Stimulated activated CD4-positive, alpha-beta T cell treated with anti-CD3 and anti-CD28 coated beads, Interleukin-1b, Interleukin-23, amount 100 ng/mL, for 24 hours (primary cell): ENCODE results near the gene ZBTB7C.

Experiments used
- DNase-seq, 4 experiments: peaks; one replicate each; pipeline ENCODE4 v3.0.0-alpha.2; 2020; ENCODE audit warnings: low read depth in 4 of 4, low spot score in 1 of 4

The ZBTB7C gene

DNA sequence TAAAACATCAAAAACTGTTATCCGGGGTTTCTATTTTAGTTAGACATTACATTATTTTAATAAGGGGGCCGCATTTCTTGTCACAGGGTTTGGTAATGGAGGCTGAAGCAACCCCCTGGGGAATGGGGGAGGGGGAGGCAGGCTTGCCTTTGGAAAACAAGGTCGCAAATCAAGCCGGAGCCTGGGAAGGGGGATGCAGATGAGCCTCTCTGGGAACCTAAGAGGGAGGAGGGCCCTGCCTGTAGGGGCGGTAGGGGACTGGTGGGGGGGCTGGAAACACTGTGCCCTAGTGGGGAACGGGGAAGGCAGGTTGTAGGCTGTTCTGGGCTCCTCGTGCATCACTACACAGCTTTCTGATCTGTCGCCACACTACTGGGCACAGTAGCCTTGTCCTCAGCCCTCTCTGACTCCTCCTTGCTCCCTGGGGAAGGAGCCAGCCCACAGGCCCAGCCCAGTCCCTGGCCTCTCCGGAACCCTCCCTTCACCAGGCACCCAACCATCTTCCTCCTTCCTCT, 308.5 kb downstream of the ZBTB7C start:
- DNase-seq, result no peak

GRCh38 chr18:48100165-48100575, 309.0 kb downstream of the ZBTB7C start:
- DNase-seq, result no peak

GRCh38 chr18:48099481-48100164, 309.6 kb downstream of the ZBTB7C start:
- DNase-seq, result no peak

- no peak for DNase-seq
Observed at GRCh38 chr18:48098538-48098937, 310.6 kb downstream of the ZBTB7C start.

DNA sequence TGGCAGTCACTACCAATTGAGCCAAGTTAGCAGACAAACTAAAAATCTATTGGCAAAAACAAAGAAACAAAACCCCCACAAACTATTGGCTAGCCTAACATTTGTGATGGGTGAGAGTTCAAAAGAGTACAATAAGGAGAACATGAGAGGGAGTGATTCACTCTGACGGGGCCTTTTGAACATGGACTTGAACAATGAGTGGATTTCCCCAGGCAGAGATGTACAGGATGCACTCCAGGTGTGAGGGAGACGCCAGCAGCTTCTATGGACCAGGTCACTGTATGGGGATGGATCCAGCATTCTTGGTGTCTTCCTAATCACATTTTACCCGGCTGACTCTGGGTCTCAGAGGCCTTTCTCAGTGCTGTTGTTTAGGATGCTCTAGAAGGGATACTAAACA, 311.2 kb downstream of the ZBTB7C start:
- DNase-seq, result no peak

GRCh38 chr18:48095726-48096125, 313.5 kb downstream of the ZBTB7C start:
- DNase-seq, result no peak

GRCh38 chr18:48093104-48093503, 316.1 kb downstream of the ZBTB7C start:
- no peak for DNase-seq

GRCh38 chr18:48091869-48092497, 317.2 kb downstream of the ZBTB7C start:
- no peak for DNase-seq

DNA sequence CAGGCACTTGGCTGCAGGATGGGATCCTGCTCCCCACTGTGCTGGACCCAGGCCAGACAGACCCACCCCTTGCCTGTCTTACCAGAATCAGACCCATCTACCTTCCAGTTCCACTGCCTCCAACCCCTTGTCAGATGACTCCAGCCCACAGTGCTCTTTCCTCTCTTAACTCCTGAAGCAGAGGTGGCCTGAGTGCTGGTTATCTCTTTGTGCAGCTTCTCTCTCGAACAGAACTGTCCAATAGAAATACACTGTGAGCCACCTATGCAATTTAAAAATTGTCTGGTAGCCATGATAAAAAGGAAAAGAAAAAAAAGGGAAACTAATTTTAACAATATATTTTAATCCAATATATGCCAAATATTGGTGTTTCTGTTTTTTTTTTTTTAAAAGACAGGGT, 318.5 kb downstream of the ZBTB7C start:
- no peak for DNase-seq

DNA sequence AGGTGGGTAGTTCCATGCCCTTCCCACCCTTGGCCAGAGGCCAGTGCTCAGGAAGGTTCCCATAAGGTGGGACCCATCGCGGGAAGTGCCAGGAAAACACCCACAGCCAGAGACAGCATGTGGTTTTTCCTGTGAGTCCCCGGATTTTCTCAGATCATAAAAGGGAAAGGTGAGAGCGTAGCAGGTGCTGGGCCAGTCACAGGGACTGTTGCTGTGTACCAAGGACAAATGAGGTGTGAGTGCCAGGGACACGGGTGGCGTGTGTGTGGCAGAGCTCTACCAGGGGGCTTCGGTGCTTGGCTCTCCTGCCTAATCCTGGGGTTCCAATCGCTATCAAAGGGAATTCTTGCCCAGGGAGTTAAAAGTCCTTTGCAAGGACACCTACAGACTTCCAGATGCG, 319.2 kb downstream of the ZBTB7C start:
- no peak for DNase-seq

GRCh38 chr18:48085781-48086487, 323.2 kb downstream of the ZBTB7C start:
- no peak for DNase-seq

DNA sequence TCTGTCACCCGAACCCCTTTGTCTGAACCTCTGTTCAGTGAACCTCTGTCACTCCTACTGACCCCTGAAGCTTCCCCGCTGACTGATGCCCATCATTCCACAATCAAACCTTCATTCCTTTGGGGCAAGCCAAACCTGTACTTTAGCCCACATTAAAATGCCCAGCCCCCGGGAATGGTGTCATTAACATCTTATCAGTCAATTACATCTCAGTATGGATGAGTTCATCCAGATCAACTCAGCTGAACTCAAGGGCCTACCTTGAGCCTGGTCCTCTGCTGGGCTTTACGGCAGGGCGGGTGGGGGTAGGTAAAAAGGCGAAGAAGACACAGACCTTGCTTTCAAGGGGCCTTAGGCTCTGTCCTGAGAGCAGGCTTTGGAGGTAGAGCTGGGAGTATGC, 324.3 kb downstream of the ZBTB7C start:
- DNase-seq, result no peak

DNA sequence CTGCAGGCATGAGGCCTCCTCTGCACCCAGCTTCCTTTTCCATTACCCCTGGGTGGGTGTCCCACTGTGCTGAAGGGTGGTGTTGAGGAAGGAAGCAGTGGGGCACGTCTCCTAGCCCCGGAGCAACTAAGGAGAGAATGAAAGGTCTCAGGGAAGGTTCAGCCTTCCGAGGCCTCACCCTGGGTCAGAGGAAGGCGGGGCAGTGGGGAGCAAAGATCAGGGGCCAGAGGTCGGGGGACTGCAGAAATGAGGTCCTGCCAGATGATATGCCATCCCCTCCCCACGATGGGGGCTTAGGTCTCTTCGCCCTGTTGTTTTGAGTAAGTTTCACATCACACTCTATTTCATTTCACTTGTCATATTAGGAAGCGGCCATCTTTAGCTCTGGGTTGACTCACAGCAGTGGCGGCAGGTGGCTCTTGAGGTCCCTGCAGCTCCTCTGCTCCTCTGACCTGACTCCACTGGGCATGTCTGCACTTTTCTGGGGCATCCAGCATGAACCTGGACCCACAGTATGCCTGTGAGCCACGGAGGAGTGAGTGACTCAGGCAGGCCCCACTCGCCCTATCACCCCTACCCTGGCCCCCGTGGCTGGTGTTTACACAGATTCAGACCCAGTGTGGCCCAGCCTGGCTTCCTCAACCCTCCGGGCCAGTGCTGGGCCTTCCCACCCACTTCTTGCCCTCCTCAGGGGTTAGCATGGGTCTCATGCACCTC, 325.0 kb downstream of the ZBTB7C start:
- no peak for DNase-seq

DNA sequence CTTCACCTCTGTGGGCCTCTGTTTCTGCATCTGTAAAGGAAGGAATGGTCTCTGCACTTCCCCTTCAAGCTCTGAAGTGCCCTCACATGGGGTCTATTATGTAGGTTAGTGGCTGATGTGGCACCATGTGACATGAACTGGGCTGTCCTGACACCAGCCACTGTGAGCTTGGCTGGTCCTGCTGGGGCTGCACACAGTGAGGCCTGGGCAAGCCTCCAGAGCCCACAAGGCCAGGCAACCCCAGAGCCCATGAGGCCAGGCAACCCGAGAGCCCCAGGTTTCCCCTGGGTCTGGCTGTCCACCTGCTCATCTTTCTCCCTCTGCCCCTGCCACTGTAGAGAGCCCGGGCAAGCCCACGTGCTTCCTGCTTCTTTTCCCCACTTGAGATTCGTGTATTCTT, 328.6 kb downstream of the ZBTB7C start:
- DNase-seq, result no peak

DNA sequence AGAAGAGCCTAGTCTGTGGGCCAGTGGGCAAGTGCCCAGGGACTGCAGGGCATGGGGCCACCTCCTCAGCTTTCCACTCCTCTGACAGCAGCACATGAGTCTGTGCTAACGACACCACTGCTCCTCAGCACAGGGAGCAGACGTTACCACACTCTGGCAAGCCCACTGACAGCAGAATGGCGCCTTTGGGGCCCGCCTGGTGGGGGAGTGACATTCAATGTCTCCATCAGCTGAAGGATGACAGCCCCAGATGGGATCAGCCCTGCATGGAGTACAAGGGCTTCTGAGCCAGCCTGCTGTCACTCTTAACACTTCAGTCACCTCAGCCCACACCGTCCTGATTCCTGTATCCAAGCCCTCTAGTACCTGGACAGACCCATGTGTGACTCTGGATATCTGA, 329.3 kb downstream of the ZBTB7C start:
- no peak for DNase-seq

GRCh38 chr18:48078448-48078847, 330.7 kb downstream of the ZBTB7C start:
- DNase-seq, result no peak

DNA sequence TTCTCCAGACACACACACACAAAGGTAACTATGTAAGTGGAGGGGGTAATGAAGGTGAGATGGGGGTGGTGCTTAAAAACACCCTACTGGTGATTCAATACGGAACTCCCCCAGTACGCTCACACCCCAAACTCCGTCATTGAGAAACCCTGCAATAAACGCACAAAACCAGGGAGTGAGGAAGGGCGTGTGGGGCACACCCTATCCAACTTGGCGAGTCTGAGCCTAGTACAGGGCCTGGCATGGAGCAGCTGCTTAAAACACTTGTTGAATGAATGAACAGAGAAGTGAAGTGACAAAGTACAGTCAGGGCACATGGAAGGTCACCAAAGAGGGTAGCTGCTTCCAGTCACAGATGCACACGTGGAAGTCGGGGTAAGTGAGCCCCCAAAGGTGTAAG, 331.9 kb downstream of the ZBTB7C start:
- no peak for DNase-seq

GRCh38 chr18:48076461-48076860, 332.7 kb downstream of the ZBTB7C start:
- DNase-seq, result no peak

- DNase-seq, result no peak
Observed at GRCh38 chr18:48075707-48076093, 333.5 kb downstream of the ZBTB7C start.

DNA sequence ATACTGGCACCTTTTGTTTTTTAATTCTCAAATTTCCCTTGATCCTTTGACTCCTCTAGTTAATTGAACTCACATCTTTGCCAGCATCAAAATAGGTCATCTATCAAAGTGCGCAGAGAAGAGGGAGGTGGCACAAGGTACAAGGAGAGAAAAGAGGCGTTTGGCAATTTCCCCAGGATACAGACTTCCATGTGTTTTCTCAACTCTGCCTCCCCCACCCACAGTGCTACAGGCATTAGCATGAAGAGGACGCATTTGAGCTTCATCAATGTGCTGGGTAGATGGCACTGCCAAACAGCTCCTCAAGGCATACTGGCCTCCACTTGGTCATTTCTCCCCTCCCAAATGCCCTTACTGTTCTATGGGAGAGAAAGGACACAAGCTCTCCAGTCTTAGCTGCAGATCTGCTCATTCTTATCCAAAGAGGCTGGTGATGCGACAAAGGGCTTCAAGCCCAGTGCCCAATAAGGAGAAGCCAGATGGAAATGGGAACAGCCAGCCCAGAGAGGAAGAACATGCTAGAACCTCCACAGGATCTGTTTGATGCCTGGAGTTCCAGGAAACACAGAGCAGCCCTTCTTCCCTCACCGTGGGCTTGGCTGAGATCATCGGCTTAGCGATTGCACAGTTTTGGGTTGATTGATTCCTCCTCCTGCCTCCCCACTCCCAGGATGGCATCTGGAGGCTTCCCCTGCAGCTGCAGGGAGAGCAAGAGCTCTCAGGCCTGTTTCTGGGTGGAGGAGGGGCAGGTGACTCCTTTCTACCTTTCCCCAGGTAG, 334.1 kb downstream of the ZBTB7C start:
- DNase-seq, result no peak
